Embryonic facial prominence (tissue), 1 donor: ENCODE measurements around the gene SBK2.
"Not testable (repeated sequence)": the region's sequence is repeated elsewhere in the genome, so short reads cannot be mapped to it uniquely, and the experiment has no call there.

ENCODE experiments used
- DNase-seq: peaks from one replicate; pipeline ENCODE4 v3.0.0-alpha.2; 2016; ENCODE audit errors: extremely low spot score

SBK2 gene

GRCh38 chr19:55502197-55502952 is 34.6 kb downstream of the SBK2 start:
- DNase-seq: no peak

GRCh38 chr19:55500368-55500952 is 36.5 kb downstream of the SBK2 start:
- no peak for DNase-seq

GRCh38 chr19:55498246-55498840 is 38.6 kb downstream of the SBK2 start:
- DNase-seq: no peak

GRCh38 chr19:55497763-55498162 is 39.2 kb downstream of the SBK2 start:
- no peak for DNase-seq

GRCh38 chr19:55496820-55497219 is 40.1 kb downstream of the SBK2 start:
- not testable (repeated sequence) for DNase-seq

- no peak for DNase-seq
Measured at GRCh38 chr19:55495646-55496349, 41.1 kb downstream of the SBK2 start.

GRCh38 chr19:55494172-55494761 is 42.7 kb downstream of the SBK2 start:
- DNase-seq: no peak

GRCh38 chr19:55493645-55494171 is 43.2 kb downstream of the SBK2 start:
- DNase-seq: no peak

GRCh38 chr19:55493052-55493644 is 43.8 kb downstream of the SBK2 start:
- DNase-seq: no peak

- DNase-seq: no peak
Measured at GRCh38 chr19:55492362-55492944, 44.5 kb downstream of the SBK2 start.

- no peak for DNase-seq
Measured at GRCh38 chr19:55491546-55492360, 45.2 kb downstream of the SBK2 start.

- no peak for DNase-seq
Measured at GRCh38 chr19:55490478-55491432, 46.2 kb downstream of the SBK2 start.

GRCh38 chr19:55489711-55490477 is 47.0 kb downstream of the SBK2 start:
- no peak for DNase-seq

GRCh38 chr19:55488986-55489710 is 47.8 kb downstream of the SBK2 start:
- DNase-seq: no peak

GRCh38 chr19:55487924-55488687 is 48.8 kb downstream of the SBK2 start, which contains the start of gene SSC5D:
Gene SSC5D, plus strand, starts transcription at chr19:55488436. Its CDS starts 154 bp downstream, at chr19:55488590.
- no peak for DNase-seq
